ENCODE measurements around the gene ZBTB21. TPM values are rescaled to one million over a fixed set of nuclear protein-coding genes. Genes with fewer than 3 reads are reported as not detected.

Gene ZBTB21
- total RNA-seq, 1 experiment from 2014 or later: 17.9 TPM

DNA sequence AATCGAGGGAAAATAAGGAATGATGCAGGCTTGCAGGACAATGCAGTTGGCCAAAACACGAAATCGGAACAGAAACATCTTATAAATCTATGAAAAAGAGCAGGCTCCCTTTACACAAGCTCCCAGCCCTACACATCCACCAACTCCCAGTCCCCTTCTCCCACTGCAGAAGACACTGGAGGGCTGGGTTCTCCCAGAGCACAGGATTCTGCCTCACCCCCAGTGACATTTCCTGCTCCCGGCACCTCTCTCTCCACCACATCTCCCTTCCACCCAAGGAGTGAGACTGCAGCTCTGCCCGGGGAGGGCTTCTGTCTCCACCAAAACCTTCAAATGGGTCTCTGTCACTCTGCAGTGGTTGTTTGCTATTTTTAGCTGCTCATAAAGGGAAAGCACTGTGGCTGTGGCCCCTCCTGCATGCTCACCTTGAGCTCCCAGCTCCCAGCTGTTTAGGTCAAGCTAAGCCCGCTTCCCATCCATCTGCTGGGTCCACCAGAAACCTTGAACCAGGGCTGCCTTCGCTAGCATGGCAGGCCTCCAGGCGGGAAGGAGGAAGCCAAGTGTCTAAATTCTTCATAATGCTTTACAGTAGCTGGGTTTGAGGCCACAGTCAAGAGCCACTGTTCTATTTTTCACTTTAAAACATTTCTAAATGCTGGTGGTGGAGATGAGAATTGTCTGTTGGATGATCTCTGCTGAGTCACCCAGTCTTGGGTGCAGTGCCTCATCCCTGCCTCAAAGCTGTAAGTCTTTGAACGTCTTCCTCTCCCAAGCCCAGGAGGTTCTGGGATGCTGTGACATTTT lies 53.0 kb downstream of the ZBTB21 start:
- ATAC-seq: no peak
- no peak for DNase-seq (ENCODE audit: low read depth, low spot score)
- intact Hi-C loops (cut with micrococcal nuclease; ENCODE audit: unreplicated experiment): no loop called here
- Histone ChIP-seq H3K27me3 (ENCODE audit: control insufficient read depth, insufficient read depth, low read length) (no peaks in the 10 kb centered on the region), H3K4me1 (ENCODE audit: control insufficient read depth, insufficient read depth, low read length) (peaks cover 26% of the 10 kb centered on the region), H3K36me3 (ENCODE audit: control insufficient read depth, insufficient read depth, low read length) (no peaks in the 10 kb centered on the region), H3K4me3 (ENCODE audit: low read depth in 2 of 2, low read length in 2 of 2) (no peak overlapping the region), H3K27ac (ENCODE audit: low read length) (peak overlapping the region; percentile 51; the same call in 1 of the 2 replicates), H3K9me3 (ENCODE audit: control insufficient read depth, insufficient read depth, low read depth, low read length) (no peaks in the 10 kb centered on the region)
- no TSS peak for BruUV-seq (replicated peaks)
- CTCF ChIA-PET: interaction anchor here (0.7 kb wide), 1 partner anchor 77 kb away, joined by 3 read pairs; no protein-coding TSS in a partner anchor
- TF ChIP-seq SIN3A (IDR thresholded peaks at IDR 0.05; ENCODE audit: borderline replicate concordance, insufficient read depth, low read depth, low read length) (no peak), TCF7L2 (IDR thresholded peaks at IDR 0.05; ENCODE audit: low read depth, low read length) (no peak)
- POLR2A ChIA-PET: no interaction called here
- in situ Hi-C loops (cut with HindIII; ENCODE audit: low pct_unique_long_range_greater_than_20kb, low sequenced_read_pairs): no loop called here

DNA sequence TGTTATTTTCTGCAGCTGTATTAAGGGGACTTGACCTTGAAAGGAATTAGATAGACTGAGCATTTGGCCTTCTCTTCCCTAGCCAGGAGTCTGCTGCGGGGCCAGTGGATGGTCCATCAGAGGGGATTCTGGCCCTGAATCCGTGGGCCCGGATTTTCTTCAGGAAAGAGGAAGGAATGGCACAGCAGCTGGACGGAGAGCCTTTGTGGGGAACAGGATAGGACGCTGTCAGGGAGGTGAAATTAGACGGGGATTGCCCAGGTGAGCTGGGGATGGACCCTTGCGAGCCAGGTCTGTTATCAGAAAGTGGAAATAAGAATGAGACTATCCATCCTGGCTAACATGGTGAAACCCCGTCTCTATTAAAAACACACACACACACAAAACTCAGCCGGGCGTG lies 54.6 kb downstream of the ZBTB21 start:
- no peak for DNase-seq (ENCODE audit: low read depth, low spot score)
- CTCF ChIA-PET: no interaction called here
- Histone ChIP-seq H3K9me3 (ENCODE audit: control insufficient read depth, insufficient read depth, low read depth, low read length) (no peaks in the 10 kb centered on the region), H3K27me3 (ENCODE audit: control insufficient read depth, insufficient read depth, low read length) (no peaks in the 10 kb centered on the region), H3K4me1 (ENCODE audit: control insufficient read depth, insufficient read depth, low read length) (peaks cover 30% of the 10 kb centered on the region), H3K27ac (ENCODE audit: low read length) (no peak overlapping the region; the same call in 1 of the 2 replicates), H3K4me3 (ENCODE audit: low read depth in 2 of 2, low read length in 2 of 2) (no peak overlapping the region), H3K36me3 (ENCODE audit: control insufficient read depth, insufficient read depth, low read length) (no peaks in the 10 kb centered on the region)
- no peak for TF ChIP-seq POLR2AphosphoS5 (IDR thresholded peaks at IDR 0.05; ENCODE audit: low read depth, low read length)
- no peak for TF ChIP-seq SIN3A (IDR thresholded peaks at IDR 0.05; ENCODE audit: borderline replicate concordance, insufficient read depth, low read depth, low read length)
- TF ChIP-seq TCF7L2 (IDR thresholded peaks at IDR 0.05; ENCODE audit: low read depth, low read length): no peak
- TF ChIP-seq, protein P1, sequence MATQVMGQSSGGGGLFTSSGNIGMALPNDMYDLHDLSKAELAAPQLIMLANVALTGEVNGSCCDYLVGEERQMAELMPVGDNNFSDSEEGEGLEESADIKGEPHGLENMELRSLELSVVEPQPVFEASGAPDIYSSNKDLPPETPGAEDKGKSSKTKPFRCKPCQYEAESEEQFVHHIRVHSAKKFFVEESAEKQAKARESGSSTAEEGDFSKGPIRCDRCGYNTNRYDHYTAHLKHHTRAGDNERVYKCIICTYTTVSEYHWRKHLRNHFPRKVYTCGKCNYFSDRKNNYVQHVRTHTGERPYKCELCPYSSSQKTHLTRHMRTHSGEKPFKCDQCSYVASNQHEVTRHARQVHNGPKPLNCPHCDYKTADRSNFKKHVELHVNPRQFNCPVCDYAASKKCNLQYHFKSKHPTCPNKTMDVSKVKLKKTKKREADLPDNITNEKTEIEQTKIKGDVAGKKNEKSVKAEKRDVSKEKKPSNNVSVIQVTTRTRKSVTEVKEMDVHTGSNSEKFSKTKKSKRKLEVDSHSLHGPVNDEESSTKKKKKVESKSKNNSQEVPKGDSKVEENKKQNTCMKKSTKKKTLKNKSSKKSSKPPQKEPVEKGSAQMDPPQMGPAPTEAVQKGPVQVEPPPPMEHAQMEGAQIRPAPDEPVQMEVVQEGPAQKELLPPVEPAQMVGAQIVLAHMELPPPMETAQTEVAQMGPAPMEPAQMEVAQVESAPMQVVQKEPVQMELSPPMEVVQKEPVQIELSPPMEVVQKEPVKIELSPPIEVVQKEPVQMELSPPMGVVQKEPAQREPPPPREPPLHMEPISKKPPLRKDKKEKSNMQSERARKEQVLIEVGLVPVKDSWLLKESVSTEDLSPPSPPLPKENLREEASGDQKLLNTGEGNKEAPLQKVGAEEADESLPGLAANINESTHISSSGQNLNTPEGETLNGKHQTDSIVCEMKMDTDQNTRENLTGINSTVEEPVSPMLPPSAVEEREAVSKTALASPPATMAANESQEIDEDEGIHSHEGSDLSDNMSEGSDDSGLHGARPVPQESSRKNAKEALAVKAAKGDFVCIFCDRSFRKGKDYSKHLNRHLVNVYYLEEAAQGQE (IDR thresholded peaks at IDR 0.05; ENCODE audit: insufficient read depth in 1 of 2, low read depth in 2 of 2, low read length in 1 of 2): no peak
- TF ChIP-seq, protein P2, sequence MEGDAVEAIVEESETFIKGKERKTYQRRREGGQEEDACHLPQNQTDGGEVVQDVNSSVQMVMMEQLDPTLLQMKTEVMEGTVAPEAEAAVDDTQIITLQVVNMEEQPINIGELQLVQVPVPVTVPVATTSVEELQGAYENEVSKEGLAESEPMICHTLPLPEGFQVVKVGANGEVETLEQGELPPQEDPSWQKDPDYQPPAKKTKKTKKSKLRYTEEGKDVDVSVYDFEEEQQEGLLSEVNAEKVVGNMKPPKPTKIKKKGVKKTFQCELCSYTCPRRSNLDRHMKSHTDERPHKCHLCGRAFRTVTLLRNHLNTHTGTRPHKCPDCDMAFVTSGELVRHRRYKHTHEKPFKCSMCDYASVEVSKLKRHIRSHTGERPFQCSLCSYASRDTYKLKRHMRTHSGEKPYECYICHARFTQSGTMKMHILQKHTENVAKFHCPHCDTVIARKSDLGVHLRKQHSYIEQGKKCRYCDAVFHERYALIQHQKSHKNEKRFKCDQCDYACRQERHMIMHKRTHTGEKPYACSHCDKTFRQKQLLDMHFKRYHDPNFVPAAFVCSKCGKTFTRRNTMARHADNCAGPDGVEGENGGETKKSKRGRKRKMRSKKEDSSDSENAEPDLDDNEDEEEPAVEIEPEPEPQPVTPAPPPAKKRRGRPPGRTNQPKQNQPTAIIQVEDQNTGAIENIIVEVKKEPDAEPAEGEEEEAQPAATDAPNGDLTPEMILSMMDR (IDR thresholded peaks at IDR 0.05): no peak
- POLR2A ChIA-PET: no interaction called here
- in situ Hi-C loops (cut with HindIII; ENCODE audit: low pct_unique_long_range_greater_than_20kb, low sequenced_read_pairs) (no loop called here), intact Hi-C loops (cut with micrococcal nuclease; ENCODE audit: unreplicated experiment) (no loop called here)
- no TSS peak for BruUV-seq (replicated peaks)
- no peak for ATAC-seq
